Hair follicle dermal papilla cell (primary cell): ENCODE results near the gene RRAS. TPM values are rescaled to one million over a fixed set of nuclear protein-coding genes. Genes with fewer than 3 reads are reported as not detected.

ENCODE experiments used
- small RNA-seq: library from RNA; depleted of rRNA; stranded (forward); fragments of <200 nt; gene quantifications from one replicate; pipeline ENCODE3, GENCODE V24; 2012
- total RNA-seq: library from RNA; depleted of rRNA; stranded (reverse); fragments of >200 nt; gene quantifications from 2 replicates; pipeline ENCODE4 v1.2.3, GENCODE V29; 2012

RRAS gene
- total RNA-seq = 36.7 and 55.3 TPM in 2 replicates

GRCh38 chr19:49640113-49640898 is at the start of gene RRAS:
RRAS (minus strand) TSS chr19:49640143; CDS start chr19:49640098, 45 bp downstream.

GRCh38 chr19:49689133-49690078 is 49.5 kb upstream of the RRAS start, which contains the start of gene ADM5:
ADM5 (plus strand) TSS chr19:49689594; CDS start chr19:49689838, 244 bp downstream.

GRCh38 chr19:49677231-49677900 is 37.4 kb upstream of the RRAS start, which contains the start of gene PRMT1:
PRMT1 (plus strand) TSS chr19:49677271; CDS start chr19:49677281, 10 bp downstream.

GRCh38 chr19:49665351-49666119 is 25.6 kb upstream of the RRAS start, which contains the start of the genes BCL2L12 and IRF3:
BCL2L12 (plus strand) TSS chr19:49665933; CDS start chr19:49666693, 760 bp downstream.
IRF3 (minus strand) TSS chr19:49665857; CDS start chr19:49664838, 1,019 bp downstream.

GRCh38 chr19:49641688-49642491 is 1.9 kb upstream of the RRAS start, which contains the start of gene SCAF1:
SCAF1 (plus strand) TSS chr19:49642209; CDS start chr19:49645027, 2,818 bp downstream.

GRCh38 chr19:49590971-49591730 is 48.8 kb downstream of the RRAS start, which contains the start of gene PRR12:
PRR12 (plus strand) TSS chr19:49591182; CDS start chr19:49591655, 473 bp downstream.

Small RNAs within 50 kb of the gene (small RNA-seq; reads per million reads assigned to genes)
- not detected for gene MIR5088

Other genes with a start within 250 kb of the RRAS start
- not detected in 2 replicates for gene PTH2, start 216.7 kb downstream of the RRAS start, total RNA-seq
- not detected in 2 replicates for gene GFY, start 214.8 kb downstream of the RRAS start, total RNA-seq
- 0.16 and 0.36 TPM in 2 replicates for gene SLC17A7, start 198.6 kb downstream of the RRAS start, total RNA-seq
- gene PIH1D1, start 188.3 kb downstream of the RRAS start, total RNA-seq = 65.1 and 68.2 TPM in 2 replicates
- 36.0 and 39.0 TPM in 2 replicates for gene ALDH16A1, start 186.9 kb downstream of the RRAS start, total RNA-seq
- gene FLT3LG, start 165.9 kb downstream of the RRAS start, total RNA-seq = 12.1 and 12.7 TPM in 2 replicates
- gene RPL13A, start 152.5 kb downstream of the RRAS start, total RNA-seq = 1,679 and 1,804 TPM in 2 replicates
- 1,616 and 1,768 TPM in 2 replicates for gene RPS11, start 143.7 kb downstream of the RRAS start, total RNA-seq
- gene FCGRT, start 127.5 kb downstream of the RRAS start, total RNA-seq = 76.9 and 77.5 TPM in 2 replicates
- 155 and 167 TPM in 2 replicates for gene RCN3, start 112.1 kb downstream of the RRAS start, total RNA-seq
- gene NOSIP, start 59.6 kb downstream of the RRAS start, total RNA-seq = 46.8 and 50.1 TPM in 2 replicates
- gene PRRG2, start 58.8 kb downstream of the RRAS start, total RNA-seq = 2.2 TPM in 1 of 2 replicates, not detected in the other
- 3.9 and 4.4 TPM in 2 replicates for gene PRR12, start 49.0 kb downstream of the RRAS start, total RNA-seq
- gene SCAF1, start 2.1 kb upstream of the RRAS start, total RNA-seq = 21.7 and 23.8 TPM in 2 replicates
- gene IRF3, start 25.7 kb upstream of the RRAS start, total RNA-seq = 32.3 and 32.8 TPM in 2 replicates
- 2.9 and 8.1 TPM in 2 replicates for gene BCL2L12, start 25.8 kb upstream of the RRAS start, total RNA-seq
- 186 and 192 TPM in 2 replicates for gene PRMT1, start 37.1 kb upstream of the RRAS start, total RNA-seq
- 0.36 and 1.1 TPM in 2 replicates for gene ADM5, start 49.5 kb upstream of the RRAS start, total RNA-seq
- 18.2 and 20.4 TPM in 2 replicates for gene CPT1C, start 51.0 kb upstream of the RRAS start, total RNA-seq
- not detected in 2 replicates for gene TSKS, start 123.2 kb upstream of the RRAS start, total RNA-seq
- 112 and 115 TPM in 2 replicates for gene AP2A1, start 126.9 kb upstream of the RRAS start, total RNA-seq
- gene FUZ, start 173.1 kb upstream of the RRAS start, total RNA-seq = 21.3 and 22.1 TPM in 2 replicates
- gene MED25, start 178.1 kb upstream of the RRAS start, total RNA-seq = 24.2 and 25.6 TPM in 2 replicates
- 51.1 and 56.5 TPM in 2 replicates for gene PTOV1, start 211.0 kb upstream of the RRAS start, total RNA-seq
- gene PNKP, start 227.4 kb upstream of the RRAS start, total RNA-seq = 50.0 and 52.1 TPM in 2 replicates
- gene AKT1S1, start 237.2 kb upstream of the RRAS start, total RNA-seq = 18.2 and 19.7 TPM in 2 replicates
- 30.2 and 33.3 TPM in 2 replicates for gene TBC1D17, start 237.6 kb upstream of the RRAS start, total RNA-seq